Measurements from ENCODE around the gene PRICKLE2. TPM values are rescaled to one million over a fixed set of nuclear protein-coding genes. Genes with fewer than 3 reads are reported as not detected.

Gene PRICKLE2
- total RNA-seq, 1 donor: 0.63 TPM

DNA sequence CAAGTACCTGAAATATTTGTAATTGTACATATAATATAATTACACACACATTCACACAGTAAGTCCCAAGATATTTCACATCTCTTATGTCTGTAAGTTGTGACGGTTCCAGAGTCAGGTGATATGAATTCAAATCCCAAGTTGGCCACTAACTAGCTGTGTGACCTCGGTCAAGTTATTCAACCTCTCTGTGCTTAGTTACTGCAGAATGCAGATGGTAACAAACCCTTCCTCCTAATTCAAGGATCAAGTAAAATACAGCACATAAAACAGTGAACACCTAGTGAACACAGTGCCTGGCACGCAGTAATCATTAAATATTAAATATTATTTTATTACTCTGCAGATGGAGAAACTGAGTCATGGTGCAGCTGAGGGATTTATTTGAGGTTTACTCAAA lies 6.9 kb downstream of the PRICKLE2 start:
- Histone ChIP-seq H3K4me3 (ENCODE audit: low read length) (no peak overlapping the region), H3K4me1 (ENCODE audit: insufficient read depth, low read length) (no peaks in the 10 kb centered on the region), H3K27me3 (ENCODE audit: insufficient read depth, low read length) (no peaks in the 10 kb centered on the region), H3K9me3 (ENCODE audit: low read depth, low read length) (no peaks in the 10 kb centered on the region)

DNA sequence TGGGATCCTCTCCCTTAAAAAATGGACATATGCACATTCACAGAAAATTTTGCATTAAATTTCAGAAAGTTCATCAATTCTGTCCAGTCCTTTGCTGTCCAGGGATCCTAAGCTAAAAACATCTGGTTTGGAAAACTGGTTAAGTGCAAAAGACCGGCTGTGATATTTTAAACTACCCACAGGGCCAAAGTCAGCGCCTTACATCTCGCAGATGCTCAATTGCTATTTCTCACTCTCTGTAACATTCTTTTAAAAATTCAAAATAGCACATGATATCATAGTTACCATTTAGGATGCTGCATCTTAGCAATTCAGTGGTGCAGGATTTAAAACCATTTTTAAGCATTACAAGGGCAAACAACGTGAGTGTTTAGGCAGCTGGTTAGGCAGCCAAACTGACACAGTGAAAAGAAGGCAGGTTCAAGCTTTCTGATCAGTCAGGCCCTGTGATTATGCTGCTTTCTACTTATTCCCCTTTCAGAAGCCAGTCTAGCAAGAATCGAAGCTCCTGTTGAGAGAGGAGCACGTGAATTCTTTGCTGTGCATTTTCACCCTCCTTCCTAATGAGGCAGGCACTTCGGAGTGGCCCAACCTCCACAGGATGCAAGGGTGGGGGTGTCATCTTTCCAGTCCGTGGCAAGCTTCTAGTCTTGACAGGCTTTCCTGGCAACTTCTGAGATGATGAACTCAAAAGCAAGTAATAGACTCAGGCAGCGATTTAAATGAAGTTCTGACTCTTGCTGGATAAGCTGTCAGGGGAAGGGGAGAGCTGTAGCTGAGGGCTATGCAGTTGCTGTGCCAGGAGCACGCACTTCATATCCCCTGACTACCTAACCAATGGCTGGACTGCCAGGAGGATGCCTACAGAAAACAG lies 8.8 kb downstream of the PRICKLE2 start:
- Histone ChIP-seq H3K27me3 (ENCODE audit: insufficient read depth, low read length) (no peaks in the 10 kb centered on the region), H3K4me1 (ENCODE audit: insufficient read depth, low read length) (no peaks in the 10 kb centered on the region), H3K4me3 (ENCODE audit: low read length) (no peak overlapping the region), H3K9me3 (ENCODE audit: low read depth, low read length) (no peaks in the 10 kb centered on the region)

DNA sequence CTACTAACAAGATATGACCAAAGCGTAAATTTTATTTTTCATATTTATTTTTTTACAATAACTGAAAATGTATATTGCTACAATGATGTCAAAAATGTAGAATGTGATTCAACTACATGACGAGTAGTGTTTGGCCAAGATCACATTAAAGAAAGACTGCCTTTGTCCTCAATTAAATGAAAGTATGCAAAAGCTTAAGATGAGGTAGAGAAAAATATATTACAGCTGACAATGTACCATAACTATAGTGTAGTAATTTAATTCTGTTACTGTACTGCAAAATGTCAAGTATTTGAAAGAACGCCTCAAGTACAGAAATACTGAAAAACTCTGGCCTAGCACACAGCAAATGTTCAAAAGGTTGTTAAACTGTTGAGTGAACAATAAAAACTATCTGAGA lies 9.7 kb downstream of the PRICKLE2 start:
- H3K4me1 ChIP-seq (ENCODE audit: insufficient read depth, low read length): no peaks in the 10 kb centered on the region
- no peak overlapping the region for H3K4me3 ChIP-seq (ENCODE audit: low read length)
- H3K9me3 ChIP-seq (ENCODE audit: low read depth, low read length): no peaks in the 10 kb centered on the region
- H3K27me3 ChIP-seq (ENCODE audit: insufficient read depth, low read length): no peaks in the 10 kb centered on the region

DNA sequence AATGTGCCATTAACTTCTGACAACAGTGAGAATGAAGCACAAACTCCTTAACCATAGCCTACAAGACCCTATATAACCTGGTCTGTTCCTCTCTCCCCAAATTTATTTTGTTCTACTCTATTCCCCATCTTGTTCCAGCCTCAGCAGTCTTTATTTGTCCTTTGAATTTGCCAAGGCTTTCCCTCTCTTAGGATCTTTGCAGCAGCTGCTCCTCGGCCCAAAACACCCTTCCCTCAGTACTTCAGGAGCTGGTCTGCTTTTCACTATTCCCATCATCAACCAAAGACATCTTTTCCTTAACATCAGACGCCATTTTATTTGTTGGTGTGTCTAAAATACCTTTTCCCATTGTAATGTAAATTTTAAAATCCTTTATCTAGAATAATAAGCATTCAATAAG lies 10.2 kb downstream of the PRICKLE2 start:
- no peaks in the 10 kb centered on the region for H3K4me1 ChIP-seq (ENCODE audit: insufficient read depth, low read length)
- H3K27me3 ChIP-seq (ENCODE audit: insufficient read depth, low read length): no peaks in the 10 kb centered on the region
- H3K4me3 ChIP-seq (ENCODE audit: low read length): no peak overlapping the region
- H3K9me3 ChIP-seq (ENCODE audit: low read depth, low read length): no peaks in the 10 kb centered on the region

DNA sequence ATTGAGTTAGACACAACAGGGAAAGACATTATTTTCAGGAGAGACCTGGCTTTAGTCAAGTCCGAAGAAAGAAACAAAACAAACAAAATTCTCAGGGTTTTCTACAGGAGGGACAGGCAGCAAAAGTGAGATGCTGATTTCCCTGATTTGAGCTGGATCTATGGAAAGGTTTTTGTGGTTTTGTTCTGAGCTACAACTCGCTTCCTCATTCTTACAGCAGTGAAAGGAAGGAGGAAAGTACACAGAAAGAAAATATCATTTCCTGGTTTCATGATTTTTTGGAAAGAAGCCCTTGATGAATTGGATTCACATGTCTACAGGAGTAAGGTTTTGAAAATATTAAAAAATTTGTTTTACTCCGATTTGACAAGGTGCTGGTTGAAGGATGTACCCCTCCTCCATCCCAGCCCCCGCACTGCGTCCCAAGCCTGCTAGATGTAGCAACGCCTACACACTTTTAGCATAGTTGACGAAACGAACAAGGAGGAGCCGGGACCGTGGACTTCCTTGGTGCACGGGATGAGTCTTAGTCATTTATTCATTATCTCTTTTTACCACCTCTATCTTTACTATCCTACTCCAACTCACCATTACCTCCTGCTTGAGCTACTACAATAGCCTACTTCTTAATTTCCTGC lies 10.8 kb downstream of the PRICKLE2 start:
- Histone ChIP-seq H3K4me1 (ENCODE audit: insufficient read depth, low read length) (no peaks in the 10 kb centered on the region), H3K27me3 (ENCODE audit: insufficient read depth, low read length) (no peaks in the 10 kb centered on the region), H3K4me3 (ENCODE audit: low read length) (no peak overlapping the region), H3K9me3 (ENCODE audit: low read depth, low read length) (no peaks in the 10 kb centered on the region)

DNA sequence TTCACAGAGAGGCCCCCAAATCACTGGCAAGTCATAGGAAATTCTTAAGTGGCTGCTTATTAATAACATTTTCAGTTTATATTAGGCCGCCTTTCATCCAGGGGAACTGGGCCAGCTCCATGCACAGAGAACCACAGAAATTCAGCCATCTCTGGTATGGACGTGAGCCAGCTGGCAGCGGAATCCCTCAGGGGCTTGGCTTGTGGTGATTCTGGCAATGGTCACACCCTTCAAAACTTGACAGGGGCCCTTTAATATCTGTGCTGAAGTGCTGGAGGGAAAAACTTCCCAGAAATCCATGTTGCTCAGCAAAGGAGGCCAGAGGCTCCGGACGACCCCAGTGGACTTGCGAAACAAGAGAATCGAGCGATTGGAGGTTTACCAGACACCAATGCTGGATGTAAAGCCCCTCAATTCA lies 11.3 kb downstream of the PRICKLE2 start:
- H3K9me3 ChIP-seq (ENCODE audit: low read depth, low read length): no peaks in the 10 kb centered on the region
- no peak overlapping the region for H3K4me3 ChIP-seq (ENCODE audit: low read length)
- H3K27me3 ChIP-seq (ENCODE audit: insufficient read depth, low read length): no peaks in the 10 kb centered on the region
- no peaks in the 10 kb centered on the region for H3K4me1 ChIP-seq (ENCODE audit: insufficient read depth, low read length)

DNA sequence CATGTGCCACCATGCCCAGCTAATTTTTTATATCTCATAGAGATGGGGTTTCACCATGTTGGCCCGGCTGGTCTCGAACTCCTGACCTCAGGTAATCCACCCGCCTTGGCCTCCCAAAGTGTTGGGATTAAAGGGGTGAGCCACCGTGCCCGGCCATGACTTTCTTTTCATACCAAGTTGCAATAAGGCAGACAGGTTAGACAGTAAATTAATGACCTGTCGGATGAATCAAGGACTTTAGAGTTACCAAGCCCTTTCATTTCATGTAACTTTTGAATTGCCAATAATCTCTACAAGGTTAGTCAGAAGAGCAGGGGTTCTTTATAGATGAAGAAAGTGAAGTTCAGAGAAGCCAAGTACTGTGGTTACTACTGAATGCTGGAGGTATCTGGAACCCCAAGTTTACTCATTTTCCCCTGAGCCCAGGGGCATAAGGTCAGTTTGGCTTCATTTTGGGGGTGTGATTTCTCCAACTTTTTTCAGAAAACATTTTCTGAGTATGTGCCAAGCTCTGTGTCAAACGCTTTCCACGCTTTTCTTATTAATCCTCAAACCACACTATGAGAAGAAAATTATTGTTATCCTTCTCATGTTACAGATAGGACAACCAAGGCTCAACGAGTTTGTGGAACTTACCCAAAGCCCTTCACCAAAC lies 11.9 kb downstream of the PRICKLE2 start:
- Histone ChIP-seq H3K27me3 (ENCODE audit: insufficient read depth, low read length) (no peaks in the 10 kb centered on the region), H3K9me3 (ENCODE audit: low read depth, low read length) (no peaks in the 10 kb centered on the region), H3K4me1 (ENCODE audit: insufficient read depth, low read length) (no peaks in the 10 kb centered on the region), H3K4me3 (ENCODE audit: low read length) (no peak overlapping the region)

DNA sequence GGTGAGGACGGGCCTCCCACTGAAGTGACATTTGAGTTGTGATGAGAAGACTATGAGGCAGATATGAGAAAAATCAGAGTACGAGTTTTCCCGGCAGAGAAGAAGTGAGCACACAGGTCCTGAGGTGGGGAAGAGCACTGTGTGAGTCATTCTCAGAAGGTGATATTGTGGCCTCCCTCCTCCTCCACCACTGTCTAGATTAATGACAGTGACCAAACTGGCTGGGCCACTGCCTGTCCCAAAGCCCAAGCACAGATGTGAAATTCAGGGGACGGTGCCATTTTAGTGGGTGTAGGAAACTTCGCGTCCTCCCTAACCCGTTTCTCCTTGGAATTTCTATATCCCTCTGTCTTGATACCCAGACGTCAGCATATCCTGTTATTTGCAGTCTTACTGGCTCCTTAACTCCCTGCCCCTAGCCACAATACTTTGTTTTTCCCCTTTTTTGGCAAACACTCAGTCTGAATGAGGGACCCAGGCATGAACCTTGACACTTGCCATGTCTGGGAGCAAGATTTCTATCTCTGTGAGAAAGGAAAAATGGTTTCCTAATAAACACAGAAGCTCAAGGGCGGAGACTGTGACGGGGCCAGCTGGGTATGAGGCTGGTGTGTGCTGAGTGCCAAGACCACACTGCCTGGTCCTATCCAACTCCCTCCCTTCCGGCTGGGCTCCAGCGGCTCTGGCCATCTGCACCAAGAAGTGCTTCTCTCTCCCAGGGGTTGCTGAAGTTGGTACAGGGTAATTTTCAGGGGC lies 15.2 kb downstream of the PRICKLE2 start:
- Histone ChIP-seq H3K4me1 (ENCODE audit: insufficient read depth, low read length) (no peaks in the 10 kb centered on the region), H3K27me3 (ENCODE audit: insufficient read depth, low read length) (no peaks in the 10 kb centered on the region), H3K9me3 (ENCODE audit: low read depth, low read length) (no peaks in the 10 kb centered on the region), H3K4me3 (ENCODE audit: low read length) (no peak overlapping the region)

DNA sequence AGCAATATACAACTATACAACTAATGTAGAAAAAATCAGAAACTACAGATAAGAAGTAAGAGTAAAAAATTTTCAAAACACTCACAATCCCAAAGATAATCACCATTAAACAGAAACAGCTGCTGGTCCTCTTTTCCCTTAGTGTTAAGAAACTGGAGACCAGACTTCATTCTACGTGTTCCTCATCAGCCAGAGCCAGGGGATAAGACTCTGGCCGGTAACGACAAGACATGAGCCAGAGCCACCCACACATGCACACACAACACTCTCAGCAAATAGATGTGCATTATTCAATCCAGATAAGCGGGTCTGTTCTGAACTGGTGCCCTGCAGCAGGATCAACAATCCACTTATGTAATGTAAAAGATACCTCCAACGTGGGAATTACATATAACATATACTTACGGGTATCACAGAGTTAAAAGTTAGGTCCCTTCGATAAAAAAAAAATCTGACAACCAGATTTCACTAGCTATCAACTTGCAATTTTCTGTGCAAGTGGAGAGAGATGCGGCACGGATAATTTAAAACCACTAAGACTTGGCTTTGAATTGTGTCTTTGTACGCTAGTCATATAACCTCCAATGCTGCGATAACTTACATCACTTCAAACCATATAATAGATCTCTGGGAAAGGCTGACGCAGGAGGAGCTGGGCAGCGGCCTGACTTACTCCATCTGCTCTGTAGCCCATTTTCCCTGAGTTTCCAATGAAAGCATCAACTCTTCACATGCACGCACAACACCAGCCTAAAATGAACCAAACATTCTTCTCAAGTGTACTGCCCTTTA lies 17.8 kb downstream of the PRICKLE2 start:
- Histone ChIP-seq H3K27me3 (ENCODE audit: insufficient read depth, low read length) (no peaks in the 10 kb centered on the region), H3K4me1 (ENCODE audit: insufficient read depth, low read length) (no peaks in the 10 kb centered on the region), H3K9me3 (ENCODE audit: low read depth, low read length) (no peaks in the 10 kb centered on the region), H3K4me3 (ENCODE audit: low read length) (no peak overlapping the region)

DNA sequence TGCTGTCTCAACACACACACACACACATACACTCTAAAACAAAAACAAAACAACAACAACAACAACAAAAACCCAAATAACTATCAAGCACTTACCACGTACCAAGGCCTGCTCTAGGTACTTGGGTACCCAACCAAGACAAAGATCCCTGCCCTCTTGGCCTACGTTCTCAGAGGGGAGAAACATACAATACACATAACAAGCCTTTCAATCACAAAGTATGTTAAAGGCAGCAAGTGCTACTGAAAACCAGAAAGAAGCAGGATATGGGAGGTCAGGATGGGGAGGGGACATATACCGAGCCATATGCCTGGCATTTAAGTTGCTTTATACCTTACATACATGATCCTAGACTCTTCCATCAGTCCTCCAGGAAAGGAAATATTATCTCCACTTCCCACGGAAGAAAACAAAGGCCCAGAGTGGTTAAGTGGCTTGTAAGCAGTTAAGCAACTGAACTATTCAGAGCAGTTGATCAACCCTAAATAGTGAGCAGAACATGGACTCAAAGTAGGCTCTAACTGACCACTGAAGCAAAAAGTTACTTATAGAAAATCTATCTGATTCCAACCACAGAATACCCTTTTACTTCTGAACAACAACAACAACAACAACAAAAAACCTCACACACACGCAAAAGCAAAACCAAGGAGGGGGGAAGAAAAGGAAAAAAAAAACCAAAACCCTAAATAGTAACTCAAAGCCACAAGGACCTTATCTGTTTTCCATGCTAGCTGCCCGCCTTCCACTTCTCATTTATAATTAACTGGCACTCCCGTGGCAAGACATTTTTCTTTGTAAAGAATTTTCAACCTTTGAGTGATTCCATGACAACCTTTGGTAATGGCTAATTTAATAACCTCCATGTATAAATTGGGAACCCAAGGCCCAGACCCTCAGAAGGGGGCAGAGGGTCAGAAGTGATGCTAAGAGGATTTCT lies 21.0 kb downstream of the PRICKLE2 start:
- Histone ChIP-seq H3K9me3 (ENCODE audit: low read depth, low read length) (no peaks in the 10 kb centered on the region), H3K4me1 (ENCODE audit: insufficient read depth, low read length) (no peaks in the 10 kb centered on the region), H3K4me3 (ENCODE audit: low read length) (no peak overlapping the region), H3K27me3 (ENCODE audit: insufficient read depth, low read length) (no peaks in the 10 kb centered on the region)

DNA sequence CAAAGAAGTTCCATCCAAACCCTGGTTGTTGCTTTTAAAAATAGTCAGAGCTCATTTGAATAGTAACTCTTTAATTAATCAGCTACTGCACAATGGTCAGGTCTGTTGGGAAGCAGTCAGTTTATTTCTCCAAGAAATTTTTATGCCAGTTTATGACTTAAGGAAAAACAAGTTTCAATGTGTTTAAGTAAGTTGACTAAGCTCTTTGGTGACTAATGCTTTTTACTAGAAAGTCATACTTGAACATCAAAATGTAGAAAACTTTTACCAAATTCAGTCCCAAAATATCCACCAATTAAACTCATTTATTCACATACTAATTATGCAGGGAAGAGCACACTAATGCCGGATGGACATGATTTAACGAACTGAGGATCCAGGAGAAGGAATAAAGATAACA lies 22.1 kb downstream of the PRICKLE2 start:
- H3K4me1 ChIP-seq (ENCODE audit: insufficient read depth, low read length): no peaks in the 10 kb centered on the region
- H3K27me3 ChIP-seq (ENCODE audit: insufficient read depth, low read length): no peaks in the 10 kb centered on the region
- no peaks in the 10 kb centered on the region for H3K9me3 ChIP-seq (ENCODE audit: low read depth, low read length)
- H3K4me3 ChIP-seq (ENCODE audit: low read length): no peak overlapping the region

DNA sequence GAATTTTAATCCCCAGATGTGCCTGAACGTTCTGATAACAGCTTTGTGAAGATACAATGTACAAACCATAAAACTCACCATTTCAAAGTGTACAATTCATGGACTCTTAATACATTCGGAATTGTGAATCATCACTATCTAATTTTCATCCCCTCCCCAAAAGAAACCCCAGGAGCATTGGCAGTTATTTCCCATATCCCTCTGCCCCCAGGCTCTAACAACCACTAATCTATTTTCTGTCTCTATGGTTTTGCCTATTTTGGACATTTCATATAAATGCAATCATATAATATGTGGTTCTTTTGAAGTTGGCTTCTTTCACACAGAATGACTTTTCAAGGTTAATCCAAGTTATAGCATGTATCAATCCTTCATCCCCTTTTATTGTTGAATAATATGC lies 25.3 kb downstream of the PRICKLE2 start:
- no peaks in the 10 kb centered on the region for H3K9me3 ChIP-seq (ENCODE audit: low read depth, low read length)
- no peak overlapping the region for H3K4me3 ChIP-seq (ENCODE audit: low read length)
- H3K4me1 ChIP-seq (ENCODE audit: insufficient read depth, low read length): no peaks in the 10 kb centered on the region
- H3K27me3 ChIP-seq (ENCODE audit: insufficient read depth, low read length): no peaks in the 10 kb centered on the region

DNA sequence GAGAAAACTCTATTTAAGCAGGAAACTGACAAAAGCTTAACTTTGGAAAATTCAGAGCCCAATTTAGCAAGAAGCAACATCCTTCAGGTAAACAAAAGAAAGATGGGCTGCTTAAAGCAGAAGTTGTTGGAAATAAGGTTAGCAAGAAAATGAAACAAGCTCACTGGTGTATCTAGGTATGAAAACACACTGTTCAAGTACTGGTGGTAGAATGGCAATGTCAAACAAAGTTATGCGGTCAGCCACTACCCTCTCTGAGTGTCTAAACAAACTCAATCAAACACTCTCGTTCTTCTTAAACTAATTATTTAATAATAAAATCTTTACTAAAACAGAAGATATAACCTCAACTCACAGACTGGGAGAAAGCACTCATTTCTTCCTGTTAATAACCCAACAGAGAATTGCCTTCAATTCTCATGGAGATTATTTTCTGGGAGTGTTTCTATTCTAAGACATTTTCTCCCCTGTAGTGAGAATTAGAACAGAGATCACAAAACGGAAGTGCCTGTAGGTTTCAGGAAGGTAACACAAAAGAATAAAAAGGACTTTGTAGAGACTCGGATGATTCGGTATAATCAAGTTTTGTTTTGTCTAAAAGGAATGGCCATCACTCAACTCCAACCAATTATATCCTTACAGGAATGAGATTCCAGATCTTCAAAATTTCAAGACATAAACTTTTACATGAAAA lies 28.9 kb downstream of the PRICKLE2 start:
- H3K27me3 ChIP-seq (ENCODE audit: insufficient read depth, low read length): no peaks in the 10 kb centered on the region
- H3K4me1 ChIP-seq (ENCODE audit: insufficient read depth, low read length): no peaks in the 10 kb centered on the region
- no peak overlapping the region for H3K4me3 ChIP-seq (ENCODE audit: low read length)
- H3K9me3 ChIP-seq (ENCODE audit: low read depth, low read length): no peaks in the 10 kb centered on the region

All from mononuclear cell (primary cell).